GM18519 (cell line): ENCODE data around the gene BTF3.
"Not testable (repeated sequence)": the region's sequence is repeated elsewhere in the genome, so short reads cannot be mapped to it uniquely, and the experiment has no call there.

ENCODE experiments used
- ATAC-seq: cut with Tn5 transposase; IDR thresholded peaks from one replicate; pipeline ENCODE4 v1.9.1; 2021; ENCODE audit warnings: mild to moderate bottlenecking, moderate library complexity; ENCODE audit not compliant: unreplicated experiment, low FRiP score

Gene BTF3

DNA sequence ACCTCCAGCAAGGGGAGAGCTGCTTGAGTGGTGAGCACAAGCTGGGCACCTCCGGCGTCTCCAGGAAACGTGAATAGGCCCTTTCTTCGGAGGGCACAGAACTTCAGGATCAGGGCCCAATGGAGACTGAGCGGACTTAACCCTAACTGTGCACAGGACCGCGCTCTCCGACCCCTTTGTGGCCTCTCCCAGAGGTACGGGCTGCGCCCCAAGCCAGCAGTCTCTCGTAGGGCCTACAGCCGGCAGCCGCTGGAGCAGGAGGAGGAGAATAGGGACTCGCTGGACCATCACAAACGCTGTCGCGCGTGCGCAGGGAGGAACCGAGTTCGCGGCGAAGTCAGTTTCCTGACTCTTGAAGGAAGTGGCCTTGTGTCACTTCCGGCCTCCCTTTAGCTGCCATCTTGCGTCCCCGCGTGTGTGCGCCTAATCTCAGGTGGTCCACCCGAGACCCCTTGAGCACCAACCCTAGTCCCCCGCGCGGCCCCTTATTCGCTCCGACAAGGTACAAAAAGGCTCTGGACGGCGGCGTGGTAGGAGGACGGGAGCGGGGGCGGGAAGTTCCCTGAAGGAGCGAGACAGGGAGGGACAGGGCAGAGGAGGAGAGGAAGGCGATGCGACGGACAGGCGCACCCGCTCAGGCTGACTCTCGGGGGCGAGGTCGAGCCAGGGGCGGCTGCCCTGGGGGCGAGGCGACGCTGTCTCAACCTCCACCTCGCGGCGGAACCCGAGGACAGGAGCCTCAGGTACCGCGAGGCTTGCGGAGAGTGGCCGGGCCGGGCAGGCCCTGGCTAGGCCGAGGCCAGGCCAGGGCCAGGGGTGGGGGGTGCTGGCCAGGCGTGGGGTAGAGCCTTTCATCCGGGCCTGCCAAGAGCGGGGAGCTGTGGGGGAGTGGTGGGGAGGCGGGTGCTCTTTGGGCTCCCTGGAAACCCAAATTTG is at the start of gene BTF3:
TSS of gene BTF3 (plus strand) at position 386 of the 936 bp plus-strand sequence. CDS start at position 612, 226 bp downstream.
- ATAC-seq = peak; percentile 83

DNA sequence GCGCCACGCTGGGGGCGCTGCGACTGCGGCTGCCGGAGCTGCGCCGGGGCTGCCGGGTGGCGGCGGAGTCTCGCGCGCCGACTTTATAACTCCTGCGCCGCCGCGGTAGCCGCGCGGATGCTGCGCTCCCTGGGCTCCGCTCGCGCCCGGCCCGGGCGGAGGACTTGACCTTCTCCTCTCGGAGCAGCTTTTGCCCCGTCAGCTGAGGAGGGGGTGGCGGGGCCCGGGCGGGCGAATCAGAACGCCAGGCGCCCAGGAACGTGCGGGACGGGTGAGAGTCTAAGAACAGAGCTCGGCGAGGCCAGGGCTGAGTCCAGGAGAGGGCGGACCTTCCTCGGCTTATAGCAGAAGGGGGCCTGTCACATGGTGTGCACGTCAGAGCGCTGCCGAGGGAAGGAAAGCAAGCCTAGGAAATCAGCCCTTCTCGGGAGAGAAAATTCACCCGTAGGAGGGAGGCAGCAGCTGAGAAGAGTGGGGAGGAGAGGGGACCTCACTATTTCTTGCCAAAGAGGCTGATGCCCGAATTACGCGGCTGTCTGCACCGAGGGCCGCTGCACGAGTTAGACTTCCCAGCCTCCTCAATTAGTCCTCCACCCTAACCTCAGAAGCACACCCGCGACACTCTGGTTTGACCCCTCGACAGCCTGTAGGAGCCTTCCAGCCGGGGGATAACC is 49.6 kb upstream of the BTF3 start, which contains the start of gene FOXD1:
TSS of gene FOXD1 (minus strand) at position 315 of the 674 bp plus-strand sequence. CDS start 415 bp downstream, outside the sequence.
- no peak for ATAC-seq

- ATAC-seq = no peak
These were observed 48.1 kb upstream of the BTF3 start for GRCh38 chr5:73450137-73450536.

GRCh38 chr5:73450672-73451223 is 47.5 kb upstream of the BTF3 start:
- ATAC-seq = no peak

DNA sequence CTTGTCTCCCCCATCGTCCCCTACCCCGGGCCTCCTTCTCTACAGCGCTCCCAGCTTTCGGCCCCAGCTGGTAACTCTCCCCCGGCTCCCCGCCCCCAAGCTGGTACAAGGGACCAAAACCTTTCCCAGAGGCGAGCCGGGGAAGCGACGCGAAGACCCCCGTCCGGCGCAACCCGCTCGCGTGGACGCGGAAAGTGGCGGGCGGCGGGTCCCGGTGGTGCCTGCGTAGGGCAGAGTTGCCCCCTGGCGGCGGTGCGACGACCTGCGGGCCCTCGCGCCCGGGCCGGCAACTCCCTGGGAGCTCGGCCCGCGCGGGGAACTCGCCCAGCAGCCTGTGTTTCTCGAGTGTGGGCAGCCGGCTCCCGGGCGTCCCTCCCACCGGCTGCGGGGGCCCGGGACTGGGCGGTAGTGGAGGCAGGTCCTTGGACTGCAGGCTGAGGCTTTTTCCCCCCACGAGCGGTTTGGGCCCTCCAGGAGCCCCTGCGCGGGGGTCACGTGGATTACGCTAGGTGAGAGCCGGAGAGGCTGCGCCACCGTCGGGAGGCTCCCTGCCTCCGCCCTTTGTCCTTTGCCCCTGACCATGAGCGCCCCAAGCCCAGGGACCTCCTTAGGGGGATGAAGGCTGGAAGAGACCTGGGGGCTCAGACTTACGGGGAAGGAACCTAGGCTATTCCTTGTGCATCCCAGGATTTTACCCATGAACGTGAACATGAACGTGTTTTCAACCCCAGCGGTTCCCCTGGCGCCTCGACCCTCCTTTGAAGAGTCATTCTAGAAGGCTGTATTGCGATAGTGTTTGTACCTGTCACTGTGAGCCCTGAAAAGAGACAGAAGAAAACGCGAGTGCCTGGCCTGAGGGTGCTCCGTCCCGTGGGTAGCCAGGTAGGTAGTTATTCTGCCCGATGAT is 46.8 kb upstream of the BTF3 start:
- no peak for ATAC-seq

DNA sequence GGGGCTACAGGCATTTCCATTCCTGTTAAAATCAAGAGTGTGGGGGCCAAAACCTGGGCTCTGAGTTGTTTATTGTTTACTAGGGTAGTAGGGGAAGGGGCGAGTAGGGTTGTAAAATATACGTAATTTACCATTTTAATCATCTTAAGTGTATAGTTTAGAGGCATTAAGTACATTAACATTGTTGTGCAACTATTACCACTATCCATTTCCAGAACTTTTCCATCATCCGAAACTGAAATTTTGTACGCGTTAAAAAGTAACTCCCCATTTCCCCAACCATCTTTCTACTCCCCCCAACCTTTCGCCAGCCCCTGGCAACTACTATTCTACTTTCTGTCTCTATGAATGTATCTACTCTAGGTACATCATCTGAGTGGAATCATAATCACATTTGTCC is 46.0 kb upstream of the BTF3 start:
- ATAC-seq = no peak

DNA sequence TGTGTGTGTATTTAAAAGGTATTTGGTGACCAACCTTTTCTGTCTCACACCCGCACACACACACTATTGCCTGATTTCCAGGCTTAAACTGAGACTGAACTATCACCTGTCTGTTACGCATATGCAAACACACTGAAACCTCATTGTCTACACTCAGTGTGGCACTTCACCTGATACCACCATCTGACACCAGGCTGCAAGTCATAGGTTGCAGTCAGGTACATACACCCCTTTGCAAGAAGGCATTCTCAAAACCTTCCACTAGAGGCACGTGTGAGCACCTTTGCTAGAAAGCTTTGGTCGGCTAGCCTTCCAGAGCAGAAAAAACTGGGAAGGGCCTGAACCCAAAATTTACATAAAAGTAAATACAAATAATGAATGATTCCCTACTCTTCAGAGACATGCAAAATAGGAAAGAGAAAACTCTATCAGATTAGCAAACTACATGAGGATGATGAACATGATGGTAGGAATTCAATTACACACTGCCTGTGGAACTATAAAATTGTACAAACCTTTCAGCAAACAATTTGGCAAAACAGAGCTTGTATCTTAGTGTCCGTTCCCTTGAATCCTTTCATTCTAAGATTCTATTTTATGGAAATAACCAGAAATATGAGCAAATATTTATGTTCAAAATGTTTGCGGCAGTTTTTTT is 43.7 kb upstream of the BTF3 start:
- peak; percentile 58 for ATAC-seq

DNA sequence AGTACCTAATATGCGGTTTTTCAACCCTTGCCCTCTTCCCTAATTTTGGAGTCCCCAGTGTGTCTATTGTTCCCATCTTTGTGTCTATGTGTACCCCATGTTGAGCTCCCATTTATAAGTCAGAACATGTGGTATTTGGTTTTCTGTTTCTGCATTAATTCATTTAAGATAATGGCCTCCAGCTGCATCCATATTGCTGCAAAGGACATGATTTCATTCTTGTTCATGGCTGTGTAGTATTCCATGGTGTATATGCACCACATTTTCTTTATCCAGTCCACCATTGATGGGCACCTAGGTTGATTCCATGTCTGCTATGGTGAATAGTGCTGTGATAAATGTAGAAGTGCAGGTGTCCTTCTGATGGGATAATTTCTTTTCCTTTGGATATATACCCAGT is 41.8 kb upstream of the BTF3 start:
- ATAC-seq = not testable (repeated sequence)

GRCh38 chr5:73459366-73459765 is 38.9 kb upstream of the BTF3 start:
- ATAC-seq = no peak

GRCh38 chr5:73460133-73460532 is 38.1 kb upstream of the BTF3 start:
- no peak for ATAC-seq

GRCh38 chr5:73464016-73464745 is 34.1 kb upstream of the BTF3 start:
- no peak for ATAC-seq

DNA sequence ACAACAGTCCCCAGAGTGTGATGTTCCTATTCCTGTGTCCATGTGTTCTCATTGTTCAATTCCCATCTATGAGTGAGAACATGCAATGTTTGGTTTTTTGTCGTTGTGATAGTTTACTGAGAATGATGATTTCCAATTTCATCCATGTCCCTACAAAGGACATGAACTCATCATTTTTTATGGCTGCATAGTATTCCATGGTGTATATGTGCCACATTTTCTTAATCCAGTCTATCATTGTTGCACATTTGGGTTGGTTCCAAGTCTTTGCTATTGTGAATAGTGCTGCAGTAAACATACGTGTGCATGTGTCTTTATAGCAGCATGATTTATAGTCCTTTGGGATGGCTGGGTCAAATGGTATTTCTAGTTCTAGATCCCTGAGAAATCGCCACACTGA is 29.6 kb upstream of the BTF3 start:
- ATAC-seq = not testable (repeated sequence)

GRCh38 chr5:73469878-73470277 is 28.4 kb upstream of the BTF3 start:
- no peak for ATAC-seq

GRCh38 chr5:73471654-73472053 is 26.6 kb upstream of the BTF3 start:
- ATAC-seq = no peak

GRCh38 chr5:73472116-73472515 is 26.1 kb upstream of the BTF3 start:
- ATAC-seq = no peak

GRCh38 chr5:73480500-73480899 is 17.7 kb upstream of the BTF3 start:
- no peak for ATAC-seq

DNA sequence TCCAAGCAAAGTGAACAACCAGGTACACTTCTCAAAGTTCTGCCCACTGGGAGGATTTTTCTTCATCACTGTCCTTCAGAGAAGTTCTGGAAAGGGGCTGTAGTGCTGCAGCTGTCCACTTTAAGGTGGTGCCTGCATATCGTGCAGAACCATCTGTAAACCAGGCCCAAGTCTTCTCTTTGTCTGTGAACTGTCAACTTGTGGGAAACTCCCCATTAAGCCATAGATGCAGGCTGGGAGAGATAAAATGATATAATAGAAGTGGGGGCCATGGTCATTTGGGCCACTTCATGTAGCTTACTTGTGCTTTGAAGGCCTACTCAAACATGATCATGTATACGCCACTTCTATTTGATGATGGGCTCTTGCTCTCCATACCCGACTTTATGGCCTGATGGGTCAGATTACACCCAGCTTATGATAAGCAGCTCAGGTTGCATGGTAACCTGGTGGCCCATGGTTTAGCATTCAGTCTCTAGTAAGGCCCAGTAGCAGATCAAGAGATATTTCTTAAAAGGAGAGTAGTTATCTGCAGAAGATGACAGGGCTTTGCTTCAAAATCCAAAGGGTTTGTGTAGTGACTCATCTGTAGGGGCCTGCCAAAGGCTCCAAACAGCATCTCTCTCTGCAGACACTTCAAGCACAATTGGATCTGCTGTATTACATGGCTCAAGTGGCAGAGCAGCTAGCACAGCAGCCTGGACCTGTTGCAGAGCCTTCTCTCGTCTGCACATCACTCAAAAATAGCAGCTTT is 15.7 kb upstream of the BTF3 start:
- ATAC-seq = no peak

GRCh38 chr5:73483676-73484075 is 14.6 kb upstream of the BTF3 start:
- no peak for ATAC-seq
